Immature natural killer cell (primary cell): ENCODE results near the gene MXRA8. TPM values are rescaled to one million over a fixed set of nuclear protein-coding genes. Genes with fewer than 3 reads are reported as not detected.
A peak's percentile ranks its signal among the peaks of the same experiment; 100 is the strongest.

Source experiments
- DNase-seq, 3 donors: peaks; one replicate each; pipeline ENCODE4 v3.0.0; 2022; ENCODE audit warnings: mixed read lengths in 1 of 3
- H3K27ac Mint-ChIP-seq, 6 donors: one replicate each; pipeline ENCODE4 v1.8.0; 2020; ENCODE audit warnings: mixed read lengths in 6 of 6, mild to moderate bottlenecking in 5 of 6, inconsistent platforms in 4 of 6, moderate library complexity in 3 of 6
- H3K27me3 Mint-ChIP-seq, 3 donors: one replicate each; pipeline ENCODE4 v1.8.0; 2020 to 2021; ENCODE audit warnings: low read depth in 3 of 3, mild to moderate bottlenecking in 3 of 3, mixed read lengths in 3 of 3, moderate library complexity in 3 of 3, inconsistent platforms in 1 of 3
- H3K36me3 Mint-ChIP-seq, 3 donors: one replicate each; pipeline ENCODE4 v1.8.0; 2020; ENCODE audit warnings: mixed read lengths in 3 of 3, inconsistent platforms in 2 of 3, mild to moderate bottlenecking in 2 of 3
- H3K4me1 Mint-ChIP-seq, 2 donors: one replicate each; pipeline ENCODE4 v1.8.0; 2020; ENCODE audit warnings: inconsistent platforms in 2 of 2, mild to moderate bottlenecking in 2 of 2, mixed read lengths in 2 of 2, moderate library complexity in 1 of 2
- H3K4me3 Mint-ChIP-seq, 5 donors: one replicate each; pipeline ENCODE4 v1.8.0; 2020; ENCODE audit warnings: mild to moderate bottlenecking in 5 of 5, mixed read lengths in 5 of 5, inconsistent platforms in 3 of 5, moderate library complexity in 3 of 5
- H3K9me3 Mint-ChIP-seq, 6 donors: one replicate each; pipeline ENCODE4 v1.8.0; 2020; ENCODE audit warnings: mild to moderate bottlenecking in 6 of 6, mixed read lengths in 6 of 6, inconsistent platforms in 4 of 6, moderate library complexity in 3 of 6
- polyA plus RNA-seq, 3 donors: library from polyadenylated mRNA; unstranded; fragments of 300-500 nt; fragmentation: Illumina TruSeq; gene quantifications; one replicate each; pipeline ENCODE4 v1.2.3, GENCODE V29; 2021

The MXRA8 gene
- polyA plus RNA-seq, 3 donors from 2014 or later = not detected

- Mint-ChIP-seq H3K27ac (no peak overlapping the region), H3K4me3 (peak overlapping the region in 4 of 5 donors; percentile 42 to 68 (median 50)), H3K36me3 (no peaks in the 10 kb centered on the region), H3K27me3 (peaks cover 0 to 2% (median 0%) of the 10 kb centered on the region in 3 donors), H3K4me1 (peaks cover 0 to 14% of the 10 kb centered on the region in 2 donors), H3K9me3 (no peaks in the 10 kb centered on the region)
- no peak for DNase-seq
These were observed 11.2 kb downstream of the MXRA8 start for GRCh38 chr1:1347026-1347595.

- Mint-ChIP-seq H3K36me3 (no peaks in the 10 kb centered on the region), H3K4me3 (peak overlapping the region in 2 of 5 donors; percentile 53 to 68), H3K27ac (no peak overlapping the region), H3K4me1 (peaks cover 0 to 14% of the 10 kb centered on the region in 2 donors), H3K27me3 (peaks cover 0 to 2% (median 0%) of the 10 kb centered on the region in 3 donors), H3K9me3 (no peaks in the 10 kb centered on the region)
- DNase-seq = no peak
These were observed 11.9 kb downstream of the MXRA8 start for GRCh38 chr1:1346501-1346890.

- H3K27me3 Mint-ChIP-seq = peaks cover 0 to 2% (median 2%) of the 10 kb centered on the region in 3 donors
- no peaks in the 10 kb centered on the region for H3K9me3 Mint-ChIP-seq
- H3K27ac Mint-ChIP-seq = no peak overlapping the region
- no peak overlapping the region for H3K4me3 Mint-ChIP-seq
- DNase-seq = no peak
- peaks cover 0 to 3% (median 0%) of the 10 kb centered on the region in 3 donors for H3K36me3 Mint-ChIP-seq
- H3K4me1 Mint-ChIP-seq = peaks cover 0 to 15% of the 10 kb centered on the region in 2 donors
These were observed 12.4 kb downstream of the MXRA8 start for GRCh38 chr1:1345860-1346500.

GRCh38 chr1:1345384-1345783 lies 13.0 kb downstream of the MXRA8 start:
- Mint-ChIP-seq H3K36me3 (peaks cover 0 to 5% (median 0%) of the 10 kb centered on the region in 3 donors), H3K4me1 (peaks cover 0 to 18% of the 10 kb centered on the region in 2 donors), H3K27ac (no peak overlapping the region), H3K4me3 (no peak overlapping the region), H3K9me3 (no peaks in the 10 kb centered on the region), H3K27me3 (peaks cover 0 to 2% (median 2%) of the 10 kb centered on the region in 3 donors)
- DNase-seq = no peak

GRCh38 chr1:1344655-1345361 lies 13.5 kb downstream of the MXRA8 start:
- H3K27me3 Mint-ChIP-seq = peaks cover under 1 to 2% (median 2%) of the 10 kb centered on the region in 3 donors
- DNase-seq = no peak
- peaks cover 0 to 18% of the 10 kb centered on the region in 2 donors for H3K4me1 Mint-ChIP-seq
- no peak overlapping the region for H3K27ac Mint-ChIP-seq
- H3K9me3 Mint-ChIP-seq = no peaks in the 10 kb centered on the region
- peaks cover 0 to 5% (median 0%) of the 10 kb centered on the region in 3 donors for H3K36me3 Mint-ChIP-seq
- H3K4me3 Mint-ChIP-seq = no peak overlapping the region

- Mint-ChIP-seq H3K4me3 (no peak overlapping the region), H3K9me3 (no peaks in the 10 kb centered on the region), H3K36me3 (peaks cover 0 to 5% (median 0%) of the 10 kb centered on the region in 3 donors), H3K4me1 (peaks cover 0 to 18% of the 10 kb centered on the region in 2 donors), H3K27ac (no peak overlapping the region), H3K27me3 (peaks cover 2 to 3% (median 2%) of the 10 kb centered on the region in 3 donors)
- DNase-seq = no peak
These were observed 14.4 kb downstream of the MXRA8 start for GRCh38 chr1:1343811-1344421.

- H3K4me3 Mint-ChIP-seq = no peak overlapping the region
- H3K27me3 Mint-ChIP-seq = peaks cover 0 to 3% (median 2%) of the 10 kb centered on the region in 3 donors
- H3K36me3 Mint-ChIP-seq = peaks cover 0 to 5% (median 0%) of the 10 kb centered on the region in 3 donors
- no peak overlapping the region for H3K27ac Mint-ChIP-seq
- peaks cover 0 to 13% of the 10 kb centered on the region in 2 donors for H3K4me1 Mint-ChIP-seq
- no peaks in the 10 kb centered on the region for H3K9me3 Mint-ChIP-seq
- DNase-seq = no peak
These were observed 15.7 kb downstream of the MXRA8 start for GRCh38 chr1:1342584-1343115.

- no peak for DNase-seq
- Mint-ChIP-seq H3K27me3 (peaks cover 0 to 3% (median 2%) of the 10 kb centered on the region in 3 donors), H3K4me3 (no peak overlapping the region), H3K4me1 (peaks cover 0 to 9% of the 10 kb centered on the region in 2 donors), H3K9me3 (no peaks in the 10 kb centered on the region), H3K27ac (no peak overlapping the region), H3K36me3 (peaks cover 0 to 5% (median 0%) of the 10 kb centered on the region in 3 donors)
These were observed 16.2 kb downstream of the MXRA8 start for GRCh38 chr1:1342061-1342562.

GRCh38 chr1:1341549-1342021 lies 16.8 kb downstream of the MXRA8 start:
- Mint-ChIP-seq H3K27ac (no peak overlapping the region), H3K9me3 (no peaks in the 10 kb centered on the region), H3K36me3 (peaks cover 0 to 5% (median 0%) of the 10 kb centered on the region in 3 donors), H3K27me3 (peaks cover 0 to 3% (median 2%) of the 10 kb centered on the region in 3 donors), H3K4me1 (peaks cover 0 to 4% of the 10 kb centered on the region in 2 donors), H3K4me3 (no peak overlapping the region)
- DNase-seq = no peak

- peaks cover 0 to 4% of the 10 kb centered on the region in 2 donors for H3K4me1 Mint-ChIP-seq
- H3K27me3 Mint-ChIP-seq = peaks cover 0 to 3% (median 2%) of the 10 kb centered on the region in 3 donors
- H3K27ac Mint-ChIP-seq = no peak overlapping the region
- DNase-seq = no peak
- H3K9me3 Mint-ChIP-seq = no peaks in the 10 kb centered on the region
- H3K4me3 Mint-ChIP-seq = no peak overlapping the region
- H3K36me3 Mint-ChIP-seq = peaks cover 0 to 5% (median 0%) of the 10 kb centered on the region in 3 donors
These were observed 17.4 kb downstream of the MXRA8 start for GRCh38 chr1:1340791-1341548.

- H3K4me3 Mint-ChIP-seq = no peak overlapping the region
- no peak overlapping the region for H3K27ac Mint-ChIP-seq
- H3K4me1 Mint-ChIP-seq = peaks cover 0 to 4% of the 10 kb centered on the region in 2 donors
These were observed 18.2 kb downstream of the MXRA8 start for GRCh38 chr1:1340185-1340584.

GRCh38 chr1:1338278-1338677 lies 20.1 kb downstream of the MXRA8 start:
- no peak overlapping the region for H3K4me3 Mint-ChIP-seq
- H3K9me3 Mint-ChIP-seq = no peaks in the 10 kb centered on the region
- no peak for DNase-seq
- no peak overlapping the region for H3K27ac Mint-ChIP-seq
- peaks cover 0 to 4% of the 10 kb centered on the region in 2 donors for H3K4me1 Mint-ChIP-seq
- H3K36me3 Mint-ChIP-seq = peaks cover 0 to 5% (median 0%) of the 10 kb centered on the region in 3 donors
- peaks cover 0 to 5% (median 2%) of the 10 kb centered on the region in 3 donors for H3K27me3 Mint-ChIP-seq

More at GRCh38 chr1:1340185-1340584, 18.2 kb downstream of the MXRA8 start:
- Mint-ChIP-seq H3K9me3 (no peaks in the 10 kb centered on the region), H3K36me3 (peaks cover 0 to 5% (median 0%) of the 10 kb centered on the region in 3 donors), H3K27me3 (peaks cover 0 to 3% (median 2%) of the 10 kb centered on the region in 3 donors)
- no peak for DNase-seq
